ENCODE measurements around the gene BCAS3. TPM values are rescaled to one million over a fixed set of nuclear protein-coding genes. Genes with fewer than 3 reads are reported as not detected.
A peak's percentile ranks its signal among the peaks of the same experiment; 100 is the strongest.
"Not testable (repeated sequence)": the region's sequence is repeated elsewhere in the genome, so short reads cannot be mapped to it uniquely, and the experiment has no call there.

The BCAS3 gene
- polyA plus RNA-seq, 4 donors = 26.2 to 27.7 (median 26.8) TPM

DNA sequence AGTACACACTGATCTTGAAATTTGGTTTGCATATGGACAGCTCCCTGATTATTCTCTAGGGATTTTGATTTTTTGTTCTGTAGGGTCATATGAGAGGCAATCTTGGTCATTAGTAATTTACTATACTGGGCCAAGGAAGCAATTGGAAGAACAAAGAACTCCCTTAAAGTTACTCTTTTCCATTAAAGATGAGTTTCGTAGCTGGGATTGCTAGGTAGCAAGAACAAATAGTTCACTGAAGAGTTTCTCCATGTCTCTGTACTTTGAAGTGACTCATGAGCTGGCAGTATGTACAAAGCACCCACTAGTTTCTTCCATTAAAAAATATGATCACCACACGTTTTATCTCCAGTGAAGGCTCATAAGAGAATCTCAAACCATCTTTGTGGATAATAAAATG lies 6.2 kb upstream of the BCAS3 start:
- no peak for DNase-seq (ENCODE audit: low read depth in 4 of 4, low spot score in 3 of 4)

DNA sequence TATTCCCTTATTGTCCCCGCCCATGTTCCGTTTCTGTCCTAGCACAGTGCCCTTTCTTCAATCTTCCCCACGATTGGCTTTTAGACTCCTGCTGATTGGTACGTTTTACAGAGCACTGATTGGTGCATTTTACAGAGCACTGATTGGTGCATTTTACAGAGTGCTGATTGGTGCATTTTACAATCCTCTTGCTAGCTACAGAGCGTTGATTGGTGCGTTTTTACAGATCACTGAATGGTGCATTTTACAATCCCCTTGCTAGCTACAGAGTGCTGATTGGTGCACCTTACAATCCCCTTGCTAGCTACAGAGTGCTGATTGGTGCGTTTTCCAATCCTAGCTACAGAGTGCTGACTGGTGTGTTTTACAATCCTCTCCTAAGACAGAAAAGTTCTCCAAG lies 3.0 kb upstream of the BCAS3 start:
- DNase-seq (ENCODE audit: low read depth in 4 of 4, low spot score in 3 of 4) = not testable (repeated sequence)

DNA sequence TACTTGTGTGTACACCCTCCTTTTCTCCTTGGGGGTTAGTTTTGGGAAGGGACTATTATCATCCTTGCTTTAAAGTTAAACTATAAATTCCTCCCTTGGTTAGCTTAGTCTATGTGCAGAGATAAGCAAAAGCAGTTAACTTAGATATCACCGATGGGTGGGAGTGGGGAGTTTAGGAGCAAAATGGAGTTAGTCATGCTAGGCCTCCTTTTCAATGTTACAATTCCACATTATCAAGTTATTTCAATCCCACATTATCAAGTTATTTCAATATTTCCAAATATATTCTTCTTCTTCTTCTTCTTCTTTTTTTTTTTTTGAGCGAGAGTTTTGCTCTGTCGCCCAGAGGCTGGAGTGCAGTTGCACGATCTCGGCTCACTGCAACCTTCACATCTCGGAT lies 1.7 kb upstream of the BCAS3 start:
- no peak for DNase-seq (ENCODE audit: low read depth in 4 of 4, low spot score in 3 of 4)

DNA sequence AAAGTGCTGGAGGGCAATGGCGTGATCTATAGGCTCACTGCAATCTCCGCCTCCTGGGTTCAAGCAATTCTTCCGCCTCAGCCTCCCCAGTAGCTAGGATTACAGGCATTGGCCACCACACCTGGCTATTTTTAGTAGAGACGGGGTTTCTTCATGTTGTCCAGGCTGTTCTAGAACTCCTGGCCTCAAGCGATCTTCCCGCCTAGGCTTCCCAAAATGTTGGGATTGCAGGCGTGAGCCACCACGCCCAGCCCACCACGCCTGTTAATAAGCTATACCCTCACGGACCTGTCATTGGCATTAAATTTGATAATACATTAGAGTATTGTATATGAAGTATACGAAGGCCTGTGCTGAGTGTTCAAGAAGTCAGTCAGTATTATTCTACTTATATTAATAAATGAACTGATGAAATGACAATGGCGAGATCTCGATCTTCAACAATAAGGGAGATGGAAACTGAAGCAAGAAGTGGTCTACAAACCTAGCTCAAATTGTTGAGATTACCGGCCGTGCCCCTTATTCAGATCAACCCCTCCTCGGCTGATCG lies 818 bp upstream of the BCAS3 start:
- no peak for DNase-seq (ENCODE audit: low read depth in 4 of 4, low spot score in 3 of 4)

DNA sequence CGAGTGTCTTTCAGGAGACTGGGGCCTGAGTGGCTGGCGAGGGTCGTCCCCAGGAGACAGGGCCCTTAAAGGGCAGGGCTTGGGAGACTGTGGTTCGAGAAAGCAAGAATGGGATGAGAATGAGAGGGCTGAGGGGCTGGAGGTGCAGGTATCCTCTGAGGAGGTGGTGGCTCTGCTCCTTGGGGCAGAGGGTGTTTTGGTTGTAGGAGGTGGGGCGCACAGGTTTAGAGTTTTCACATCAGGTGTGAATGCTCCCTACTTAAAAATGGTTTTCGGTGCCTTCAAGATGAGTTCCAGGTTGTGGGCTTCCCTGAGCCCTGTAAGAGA lies 430 bp downstream of the BCAS3 start:
- no peak for DNase-seq (ENCODE audit: low read depth in 4 of 4, low spot score in 3 of 4)

DNA sequence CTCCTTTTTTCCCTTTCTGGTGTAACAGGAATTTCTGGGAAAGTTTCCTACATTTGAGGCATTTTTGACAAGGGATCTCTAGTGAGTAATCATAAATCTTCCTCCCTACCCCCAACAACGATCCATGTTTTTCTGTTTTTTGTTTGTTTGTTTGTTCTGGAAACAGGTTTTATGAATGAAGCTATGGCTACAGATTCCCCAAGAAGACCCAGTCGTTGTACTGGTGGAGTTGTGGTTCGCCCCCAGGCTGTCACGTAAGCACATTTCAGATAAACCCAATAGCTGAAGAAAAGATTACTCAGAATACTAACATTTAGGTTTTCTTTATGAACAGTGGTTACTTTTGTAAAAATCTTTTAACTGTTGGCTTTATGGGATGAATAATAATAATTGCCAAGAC lies 1.6 kb downstream of the BCAS3 start:
- no peak for DNase-seq (ENCODE audit: low read depth in 4 of 4, low spot score in 3 of 4)

DNA sequence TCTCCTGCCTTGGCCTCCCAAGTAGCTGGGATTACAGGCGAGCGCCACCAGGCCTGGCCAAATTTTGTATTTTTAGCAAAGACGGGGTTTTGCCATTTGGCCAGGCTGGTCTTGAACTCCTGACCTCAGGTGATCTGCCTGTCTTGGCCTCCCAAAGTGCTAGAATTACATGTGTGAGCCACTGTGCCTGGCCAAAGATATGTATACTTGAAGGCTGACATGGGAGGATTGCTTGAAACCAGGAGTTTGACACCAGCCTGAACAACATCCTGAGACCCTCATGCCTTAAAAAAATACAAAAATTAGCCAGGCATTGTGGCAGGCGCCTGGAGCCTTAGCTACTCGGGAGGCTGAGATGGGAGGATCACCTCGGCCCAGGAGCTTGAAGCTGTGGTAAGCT lies 3.1 kb downstream of the BCAS3 start:
- DNase-seq (ENCODE audit: low read depth in 4 of 4, low spot score in 3 of 4) = no peak

DNA sequence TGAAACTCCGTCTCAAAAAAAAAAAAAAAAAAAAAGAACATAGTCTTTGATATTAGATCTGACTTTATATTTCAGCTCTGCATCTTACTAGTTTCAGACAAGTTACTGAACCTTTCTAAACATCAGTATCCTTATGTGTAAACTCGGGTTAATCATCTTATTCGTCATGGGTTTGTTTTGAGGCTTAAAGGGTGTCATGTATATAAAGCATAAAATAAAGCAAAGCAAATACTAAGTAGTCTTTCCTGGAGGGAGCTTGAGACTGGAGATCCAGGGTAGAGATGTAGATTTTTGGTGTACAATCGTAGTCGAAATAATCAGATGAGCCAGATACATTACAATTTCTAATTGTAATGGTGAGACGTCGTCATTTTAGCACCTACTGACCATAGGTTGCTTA lies 7.8 kb downstream of the BCAS3 start:
- DNase-seq (ENCODE audit: low read depth in 4 of 4, low spot score in 3 of 4) = no peak

DNA sequence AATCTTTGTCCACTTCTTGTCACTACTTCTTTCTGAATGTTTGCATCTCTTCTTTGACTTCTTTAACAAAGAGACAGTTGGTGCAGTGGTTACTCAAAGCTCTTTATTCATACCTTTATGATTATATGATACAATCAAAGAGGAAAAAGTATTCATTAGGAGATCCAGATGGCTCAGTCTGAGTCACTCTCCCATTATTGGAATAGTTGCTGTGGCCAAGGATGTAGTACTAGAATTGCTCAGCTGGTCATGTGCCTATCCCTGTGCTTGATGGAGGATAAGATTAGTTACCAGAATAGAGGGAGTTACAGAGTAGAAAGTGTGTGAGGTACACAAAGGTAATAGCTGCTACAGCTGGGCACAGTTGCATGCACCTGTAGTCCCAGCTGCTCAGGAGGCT lies 18.3 kb downstream of the BCAS3 start:
- DNase-seq (ENCODE audit: low read depth in 4 of 4, low spot score in 3 of 4) = no peak

DNA sequence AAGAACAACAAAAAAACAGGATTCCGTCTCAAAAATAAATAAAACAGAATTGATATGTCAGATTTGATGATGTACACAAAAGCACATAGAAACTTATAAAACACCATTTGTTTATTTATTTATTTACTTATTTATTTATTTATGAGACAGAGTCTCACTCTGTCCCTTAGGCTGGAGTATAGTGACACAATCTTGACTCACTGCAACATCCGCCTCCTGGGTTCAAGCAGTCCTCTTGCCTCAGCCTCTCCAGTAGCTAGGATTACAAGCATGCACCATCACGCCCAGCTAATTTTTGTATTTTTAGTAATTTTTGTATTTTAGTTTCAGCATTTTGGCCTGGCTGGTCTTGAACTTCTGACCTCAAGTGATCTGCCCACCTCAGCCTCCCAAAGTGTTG lies 21.4 kb downstream of the BCAS3 start:
- DNase-seq (ENCODE audit: low read depth in 4 of 4, low spot score in 3 of 4) = no peak

DNA sequence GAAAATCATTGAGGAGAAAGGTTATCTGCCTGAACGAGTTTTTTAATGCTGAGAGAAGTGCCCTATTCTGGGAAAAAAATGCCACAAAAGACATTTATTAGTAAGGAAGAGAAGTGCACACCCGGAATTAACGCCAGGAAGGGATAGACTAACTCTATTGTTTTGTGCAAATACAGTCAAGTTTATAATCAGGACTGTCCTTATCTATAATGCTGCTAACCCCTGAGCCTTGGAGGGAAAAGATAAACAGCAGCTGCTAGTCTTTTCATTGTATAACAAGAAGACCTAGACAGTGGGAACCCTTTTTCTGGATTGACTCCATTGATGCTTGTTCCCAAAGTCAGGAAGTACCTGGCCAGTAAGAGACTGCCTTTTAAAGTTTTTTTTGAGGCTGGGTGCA lies 26.5 kb downstream of the BCAS3 start:
- no peak for DNase-seq (ENCODE audit: low read depth in 4 of 4, low spot score in 3 of 4)

DNA sequence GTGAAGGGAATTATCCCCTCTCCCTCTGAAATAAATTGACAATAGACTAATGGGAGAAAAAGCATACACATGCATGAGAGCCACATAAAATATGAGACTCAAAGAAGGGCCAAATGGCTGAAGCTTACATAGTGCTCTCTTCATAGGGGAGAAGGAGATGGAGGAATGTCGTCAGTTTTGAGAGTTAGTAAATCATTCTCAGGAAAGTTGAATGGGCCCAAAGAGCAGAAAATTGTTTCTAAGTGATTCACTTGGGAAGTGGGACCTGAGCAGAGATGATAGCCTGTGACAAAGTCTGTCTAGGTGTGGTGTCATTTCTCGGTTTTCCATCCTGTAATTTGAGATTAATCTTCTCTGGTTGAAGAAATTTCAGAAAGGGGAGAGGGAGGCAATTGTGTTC lies 35.0 kb downstream of the BCAS3 start:
- no peak for DNase-seq (ENCODE audit: low read depth in 4 of 4, low spot score in 3 of 4)

DNA sequence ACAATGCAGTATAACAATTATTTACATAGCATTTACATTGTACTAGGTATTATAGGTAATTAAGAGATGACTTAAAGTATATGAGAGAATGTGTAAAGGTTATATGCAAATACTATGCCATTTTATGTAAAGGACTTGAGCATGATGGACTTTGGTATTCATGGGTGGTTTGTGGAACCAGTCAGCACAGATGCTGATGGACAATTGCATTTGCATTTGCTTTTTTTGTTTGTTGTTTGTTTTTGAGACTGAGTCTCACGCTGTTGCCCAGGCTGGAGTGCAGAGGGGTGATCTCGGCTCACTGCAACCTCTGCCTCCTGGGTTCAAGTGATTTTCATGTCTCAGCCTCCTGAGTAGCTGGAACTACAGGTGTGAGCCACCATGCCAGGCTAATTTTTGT lies 36.0 kb downstream of the BCAS3 start:
- no peak for DNase-seq (ENCODE audit: low read depth in 4 of 4, low spot score in 3 of 4)

DNA sequence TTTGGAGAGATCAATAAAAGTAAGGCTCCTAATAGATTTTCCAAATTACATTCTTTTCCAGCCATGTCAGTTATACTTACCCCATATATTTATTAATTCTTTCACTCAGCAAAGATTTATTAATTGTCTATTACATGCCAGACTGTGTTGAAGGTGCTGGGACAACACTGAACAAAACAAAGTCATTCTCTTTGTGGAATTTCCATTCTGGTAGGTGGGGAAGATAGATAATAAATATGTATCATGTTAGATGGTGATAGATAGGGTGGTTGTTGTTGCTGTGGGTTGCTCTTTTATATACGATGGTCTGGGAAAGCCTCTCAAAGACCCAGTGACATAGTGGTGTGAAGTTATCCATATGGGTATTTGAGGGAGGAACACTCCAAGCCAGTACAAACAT lies 39.1 kb downstream of the BCAS3 start:
- no peak for DNase-seq (ENCODE audit: low read depth in 4 of 4, low spot score in 3 of 4)

DNA sequence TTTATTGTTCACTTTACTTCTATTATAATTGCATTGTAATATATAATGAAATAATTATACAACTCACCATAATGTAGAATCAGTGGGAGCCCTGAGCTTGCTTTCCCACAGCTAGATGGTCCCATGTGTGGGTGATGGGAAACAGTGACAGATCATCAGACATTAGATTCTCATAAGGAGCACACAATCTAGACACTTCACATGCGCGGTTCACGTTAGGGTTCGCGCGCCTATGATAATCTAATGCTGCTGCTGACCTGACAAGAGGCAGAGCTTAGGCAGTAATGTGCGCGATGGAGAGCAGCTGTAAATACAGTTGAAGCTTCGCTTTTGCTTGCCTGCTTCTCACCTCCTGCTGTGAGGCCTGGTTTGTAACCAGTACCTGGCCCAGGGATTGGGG lies 40.2 kb downstream of the BCAS3 start:
- no peak for DNase-seq (ENCODE audit: low read depth in 4 of 4, low spot score in 3 of 4)

DNA sequence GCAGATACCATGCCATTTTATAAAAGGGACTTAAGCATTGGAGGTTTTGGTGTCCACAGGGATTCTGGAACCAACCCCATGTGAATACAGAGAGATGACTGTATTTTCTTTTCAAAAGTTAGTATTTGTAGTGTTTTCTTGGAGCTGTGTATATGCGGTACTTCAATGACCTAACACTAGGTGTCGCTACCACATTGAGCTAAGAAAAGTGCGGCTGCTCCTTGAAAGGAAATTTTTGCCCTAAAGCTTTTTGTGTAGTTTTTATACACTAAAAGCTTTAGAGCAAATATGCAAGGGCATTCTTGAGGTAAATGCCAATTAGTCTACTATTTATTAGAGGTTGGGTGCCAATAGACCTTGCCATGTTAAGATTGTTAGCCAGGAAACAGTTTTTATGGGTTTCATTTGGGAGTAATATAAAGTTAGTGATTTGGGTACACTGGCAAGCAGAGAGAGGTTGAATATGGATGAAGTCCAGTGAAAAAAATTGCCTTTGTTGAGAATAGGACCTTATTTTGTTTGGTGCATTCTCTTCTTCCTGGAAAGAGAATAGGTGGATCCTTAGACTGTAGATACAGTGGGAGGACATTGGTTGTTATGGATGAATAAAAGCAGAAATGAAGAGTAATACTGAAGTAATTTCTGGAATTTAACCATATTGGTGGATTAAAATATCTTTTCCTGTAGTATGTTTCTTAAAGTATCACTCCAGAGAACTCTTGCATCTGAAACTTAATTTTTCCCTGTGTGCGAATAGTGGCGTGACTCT lies 43.3 kb downstream of the BCAS3 start:
- DNase-seq (ENCODE audit: low read depth in 4 of 4, low spot score in 3 of 4) = peak; percentile 57 to 75 (median 63)

DNA sequence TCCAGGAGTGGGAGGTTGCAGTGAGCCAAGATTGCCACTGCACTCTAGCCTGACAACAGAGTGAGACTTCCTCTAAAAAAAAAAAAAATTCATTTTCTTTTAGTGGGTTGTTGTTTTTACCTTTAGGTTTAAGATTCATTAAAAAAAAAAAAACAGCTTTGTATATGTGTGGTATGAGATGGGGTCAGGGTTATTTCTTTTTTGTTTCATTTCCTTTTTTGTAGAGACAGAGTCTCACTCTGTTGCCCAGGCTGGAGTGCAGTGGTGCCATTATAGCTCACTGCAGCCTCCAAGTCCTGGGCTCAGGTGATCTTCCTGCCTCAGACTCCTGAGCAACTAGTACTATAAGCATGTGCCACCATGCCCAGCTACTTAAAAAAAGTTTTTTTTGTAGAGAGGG lies 47.0 kb downstream of the BCAS3 start:
- no peak for DNase-seq (ENCODE audit: low read depth in 4 of 4, low spot score in 3 of 4)

DNA sequence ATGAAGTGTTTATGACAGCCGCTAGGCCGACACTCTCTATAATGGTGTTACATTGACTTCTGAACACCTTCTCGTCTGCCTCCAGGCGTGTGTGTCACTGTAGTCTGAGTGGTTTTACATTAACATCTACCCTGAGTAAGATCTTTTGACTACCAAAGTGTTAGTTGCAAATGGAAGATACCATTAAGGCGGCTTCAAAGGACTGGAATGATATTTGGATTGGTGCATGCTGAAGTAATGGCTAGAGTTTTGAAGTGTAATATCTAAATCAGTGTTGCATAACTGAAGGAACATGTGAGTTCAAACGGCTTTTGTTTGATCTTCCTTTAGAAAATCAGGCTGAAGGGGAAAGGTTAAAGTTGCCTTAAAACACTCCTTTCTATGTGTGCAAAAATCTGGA lies 52.2 kb downstream of the BCAS3 start:
- no peak for DNase-seq (ENCODE audit: low read depth in 4 of 4, low spot score in 3 of 4)

DNA sequence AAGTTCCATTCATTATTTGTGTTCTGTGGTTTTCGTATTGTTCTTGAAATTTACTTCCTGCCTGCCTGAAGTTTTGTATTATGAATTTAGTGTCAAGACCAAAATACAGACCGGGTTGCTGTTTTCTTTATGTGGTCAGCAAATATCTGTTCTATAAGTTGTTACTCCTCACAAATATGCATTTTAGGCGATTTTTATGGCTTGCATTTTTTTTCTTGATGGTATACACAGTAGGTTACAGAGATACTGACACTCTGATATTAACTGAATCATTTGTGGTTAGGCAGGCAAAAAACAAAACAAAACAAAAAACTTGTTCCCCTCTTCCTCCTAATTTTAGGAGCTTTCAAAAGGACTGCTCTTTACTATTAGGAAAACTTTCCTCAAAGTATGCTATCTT lies 52.6 kb downstream of the BCAS3 start:
- no peak for DNase-seq (ENCODE audit: low read depth in 4 of 4, low spot score in 3 of 4)

DNA sequence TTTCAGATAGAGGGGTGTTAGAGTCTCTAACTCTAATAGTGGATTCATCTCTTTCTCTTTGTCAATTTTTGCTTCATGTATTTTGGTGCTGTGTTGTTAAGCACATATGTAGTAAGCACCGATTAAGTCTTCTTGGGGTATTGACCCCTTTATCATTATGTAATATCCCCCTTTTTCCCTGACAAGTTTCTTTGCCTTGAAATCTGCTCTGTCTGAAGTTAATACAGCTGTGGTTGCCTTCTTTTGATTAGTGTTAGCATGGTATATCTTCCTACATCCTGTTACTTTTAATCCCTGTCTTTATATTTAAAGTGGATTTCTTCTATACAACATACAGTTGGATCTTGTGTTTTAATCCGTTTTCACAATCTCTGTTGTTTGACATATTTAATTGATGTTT lies 60.6 kb downstream of the BCAS3 start:
- no peak for DNase-seq (ENCODE audit: low read depth in 4 of 4, low spot score in 3 of 4)

DNA sequence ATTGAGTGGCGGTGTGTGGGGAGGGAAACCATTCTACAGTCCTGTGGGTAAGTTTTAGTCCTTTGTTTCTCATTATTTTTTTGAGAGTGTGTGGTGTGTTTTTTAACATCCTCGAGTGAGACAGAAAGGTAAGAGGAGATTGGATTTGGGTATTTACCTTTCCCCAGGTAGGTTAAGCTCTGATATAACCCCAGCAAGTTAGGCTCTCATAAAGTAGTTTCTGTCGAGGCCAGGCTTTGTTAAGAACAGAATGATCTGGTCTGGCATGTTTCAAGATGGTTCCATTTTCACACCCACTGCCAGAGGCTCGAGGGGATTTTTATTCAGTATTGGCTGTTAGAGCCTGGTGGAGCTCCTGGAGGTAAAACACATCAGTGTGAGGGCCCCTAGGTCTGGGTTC lies 62.9 kb downstream of the BCAS3 start:
- DNase-seq (ENCODE audit: low read depth in 4 of 4, low spot score in 3 of 4) = no peak

DNA sequence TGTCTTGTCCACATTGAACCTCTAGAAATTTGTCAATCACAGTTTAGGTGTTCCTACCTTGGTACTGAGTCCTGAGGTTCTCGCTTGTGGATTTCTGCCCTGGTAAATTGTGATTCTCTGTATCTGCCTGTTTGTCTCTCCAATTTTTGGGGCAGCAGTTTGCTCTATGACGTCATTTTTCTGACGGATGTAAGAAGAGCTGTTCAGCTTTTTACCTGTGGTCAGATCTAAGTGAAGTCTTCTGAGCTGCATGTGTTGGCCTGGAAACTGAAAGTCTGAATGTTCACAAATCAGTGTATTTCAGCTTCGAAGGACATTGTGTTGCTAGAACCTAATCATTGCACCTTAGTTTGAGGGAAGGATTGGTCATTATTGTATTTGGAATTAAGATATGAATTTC lies 63.4 kb downstream of the BCAS3 start:
- no peak for DNase-seq (ENCODE audit: low read depth in 4 of 4, low spot score in 3 of 4)

DNA sequence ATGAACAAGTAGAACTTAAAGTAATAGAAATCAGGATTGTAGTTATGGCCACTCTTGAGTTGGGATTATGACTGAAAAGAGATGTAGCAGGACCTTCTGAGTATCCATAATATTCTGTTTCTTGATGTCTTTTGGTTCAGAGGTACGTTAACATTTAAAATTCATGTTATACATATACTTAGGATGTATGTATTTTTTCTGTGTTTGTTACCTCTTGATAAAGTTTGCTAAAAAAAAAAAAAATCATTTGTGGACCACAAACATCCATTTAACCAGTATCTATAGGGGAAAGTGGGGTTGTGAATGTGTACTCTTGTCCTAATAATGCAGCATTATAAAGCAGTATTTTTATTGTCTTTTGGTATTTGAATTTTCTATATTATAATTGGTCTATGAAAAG lies 65.6 kb downstream of the BCAS3 start:
- no peak for DNase-seq (ENCODE audit: low read depth in 4 of 4, low spot score in 3 of 4)

Data from right renal pelvis (tissue), 4 donors.